Upper lobe of left lung (tissue), 6 donors: Measurements from ENCODE around the gene PTPN2. TPM values are rescaled to one million over a fixed set of nuclear protein-coding genes. Genes with fewer than 3 reads are reported as not detected.

Source experiments
- ATAC-seq, 2 donors: fragments of 200-7000 bp; cut with Tn5 transposase; one replicate each; pipeline ENCODE4 v1.9.1; 2022; ENCODE audit warnings: mild to moderate bottlenecking in 2 of 2, moderate library complexity in 2 of 2; ENCODE audit not compliant: low FRiP score in 2 of 2
- DNase-seq, 2 donors: peaks; one replicate each; pipeline ENCODE4 v3.0.0-alpha.2; 2019 to 2020
- H3K27ac ChIP-seq, 4 donors: fragments of 200-600 bp; sonication (generic); one replicate each; pipeline ENCODE4 v1.5.1; 2016 to 2019
- H3K27me3 ChIP-seq, 4 donors: fragments of 200-600 bp; sonication (generic); one replicate each; pipeline ENCODE4 v1.5.1; 2017 to 2019
- H3K36me3 ChIP-seq, 4 donors: fragments of 200-600 bp; sonication (generic); one replicate each; pipeline ENCODE4 v1.5.1; 2016 to 2019
- H3K4me1 ChIP-seq, 4 donors: fragments of 200-600 bp; sonication (generic); one replicate each; pipeline ENCODE4 v1.5.1; 2018 to 2019
- H3K4me3 ChIP-seq, 4 donors: fragments of 200-600 bp; sonication (generic); one replicate each; pipeline ENCODE4 v1.5.1; 2017 to 2019; ENCODE audit warnings: mild to moderate bottlenecking in 2 of 4, moderate library complexity in 1 of 4
- H3K9me3 ChIP-seq, 4 donors: fragments of 200-600 bp; sonication (generic); one replicate each; pipeline ENCODE4 v1.5.1; 2018 to 2019
- CTCF ChIP-seq, 6 experiments: fragments of 450-650 bp in 4 of 6; fragments of 200-600 bp in 2 of 6; sonication (generic) in 2 of 6; IDR thresholded peaks; one replicate each; pipeline ENCODE4 v1.5.1; 2016 to 2019; ENCODE audit warnings: antibody characterized with exemption in 6 of 6
- EP300 ChIP-seq, 4 donors: sonication (generic); formaldehyde crosslinking; IDR thresholded peaks; one replicate each; pipeline ENCODE4 v1.5.1; 2017; ENCODE audit warnings: antibody characterized with exemption in 4 of 4, control low read depth in 2 of 4
- POLR2A ChIP-seq, 4 donors: fragments of 450-650 bp; IDR thresholded peaks; one replicate each; pipeline ENCODE4 v1.5.1; 2016 to 2017; ENCODE audit warnings: antibody characterized with exemption in 4 of 4, mild to moderate bottlenecking in 2 of 4
- POLR2AphosphoS5 ChIP-seq, 2 donors: sonication (generic); formaldehyde crosslinking; IDR thresholded peaks; one replicate each; pipeline ENCODE4 v1.5.1; 2017; ENCODE audit warnings: antibody characterized with exemption in 2 of 2
- WGBS, 2 donors: methylation state at CpG; one replicate each; pipeline ENCODE4 v1.1.5; 2017 to 2018; 5-methylcytosine and 5-hydroxymethylcytosine counted together
- total RNA-seq, 6 donors: library from RNA; depleted of rRNA in 4 of 6; stranded (reverse); fragments of >200 nt in 4 of 6; gene quantifications; one replicate each; pipeline versions ENCODE4 v1.1.0 to v1.2.1, GENCODE V29; 2016 to 2021
- donor health status: DM: no; HTN: no; CAD: no; lungs with moderate emphysema.
- donor health status: DM: no; HTN: yes; CAD: no; lungs with severe emphysema.

The PTPN2 gene
- total RNA-seq, 6 donors from 2014 or later = 31.9 to 119 (median 54.0) TPM

GRCh38 chr18:12861637-12862036 lies 22.4 kb downstream of the PTPN2 start:
- 93 to 97% methylated on average over 1 of the region's 1 CpG for WGBS, 2 donors
- H3K9me3 ChIP-seq = no peaks in the 10 kb centered on the region
- no peak for ATAC-seq
- peaks cover 0 to 6% (median 0%) of the 10 kb centered on the region in 4 donors for H3K36me3 ChIP-seq
- H3K27me3 ChIP-seq = no peaks in the 10 kb centered on the region
- no peak for DNase-seq
- no peak overlapping the region for H3K4me3 ChIP-seq
- H3K27ac ChIP-seq = peak overlapping the region in 1 of 4 donors; percentile 30
- peaks cover 13 to 29% (median 19%) of the 10 kb centered on the region in 4 donors for H3K4me1 ChIP-seq
- no peak for TF ChIP-seq EP300 (IDR thresholded peaks at IDR 0.05)

GRCh38 chr18:12860530-12860929 lies 23.5 kb downstream of the PTPN2 start:
- WGBS, 2 donors = 94 to 98% methylated on average over 7 to 11 of the region's 11 CpGs
- ATAC-seq (no peak), DNase-seq (no peak)
- Histone ChIP-seq H3K9me3 (no peaks in the 10 kb centered on the region), H3K27me3 (no peaks in the 10 kb centered on the region), H3K36me3 (peaks cover 0 to 15% (median 0%) of the 10 kb centered on the region in 4 donors), H3K27ac (no peak overlapping the region), H3K4me3 (no peak overlapping the region), H3K4me1 (peaks cover 13 to 29% (median 19%) of the 10 kb centered on the region in 4 donors)
- TF ChIP-seq CTCF (IDR thresholded peaks at IDR 0.05) (no peak), POLR2A (IDR thresholded peaks at IDR 0.05) (no peak), EP300 (IDR thresholded peaks at IDR 0.05) (no peak), POLR2AphosphoS5 (IDR thresholded peaks at IDR 0.05) (no peak)

GRCh38 chr18:12858991-12859390 lies 25.0 kb downstream of the PTPN2 start:
- Histone ChIP-seq H3K27me3 (no peaks in the 10 kb centered on the region), H3K27ac (no peak overlapping the region), H3K9me3 (no peaks in the 10 kb centered on the region), H3K4me3 (no peak overlapping the region), H3K36me3 (peaks cover 0 to 22% (median 0%) of the 10 kb centered on the region in 4 donors), H3K4me1 (peaks cover 9 to 20% (median 18%) of the 10 kb centered on the region in 4 donors)
- TF ChIP-seq POLR2A (IDR thresholded peaks at IDR 0.05) (no peak), EP300 (IDR thresholded peaks at IDR 0.05) (no peak), CTCF (IDR thresholded peaks at IDR 0.05) (no peak), POLR2AphosphoS5 (IDR thresholded peaks at IDR 0.05) (no peak)
- WGBS, 2 donors = 85 to 86% methylated on average over 5 of the region's 5 CpGs
- ATAC-seq (no peak), DNase-seq (no peak)

GRCh38 chr18:12857991-12858544 lies 26.0 kb downstream of the PTPN2 start:
- Histone ChIP-seq H3K9me3 (no peaks in the 10 kb centered on the region), H3K27ac (no peak overlapping the region), H3K4me3 (no peak overlapping the region), H3K27me3 (no peaks in the 10 kb centered on the region), H3K36me3 (peaks cover 0 to 26% (median 0%) of the 10 kb centered on the region in 4 donors), H3K4me1 (peaks cover under 1 to 16% (median 12%) of the 10 kb centered on the region in 4 donors)
- WGBS, 2 donors = 94 to 96% methylated on average over 4 of the region's 4 CpGs
- TF ChIP-seq CTCF (IDR thresholded peaks at IDR 0.05) (no peak), POLR2A (IDR thresholded peaks at IDR 0.05) (no peak), POLR2AphosphoS5 (IDR thresholded peaks at IDR 0.05) (no peak), EP300 (IDR thresholded peaks at IDR 0.05) (no peak)
- ATAC-seq = no peak
- no peak for DNase-seq

- no peaks in the 10 kb centered on the region for H3K9me3 ChIP-seq
- no peak overlapping the region for H3K4me3 ChIP-seq
- ATAC-seq (no peak), DNase-seq (no peak)
- H3K36me3 ChIP-seq = peaks cover 0 to 26% (median 0%) of the 10 kb centered on the region in 4 donors
- H3K27me3 ChIP-seq = no peaks in the 10 kb centered on the region
- H3K27ac ChIP-seq = no peak overlapping the region
- WGBS, 2 donors = 44 to 57% methylated on average over 6 of the region's 6 CpGs
- TF ChIP-seq CTCF (IDR thresholded peaks at IDR 0.05) (no peak), POLR2A (IDR thresholded peaks at IDR 0.05) (no peak), EP300 (IDR thresholded peaks at IDR 0.05) (no peak), POLR2AphosphoS5 (IDR thresholded peaks at IDR 0.05) (no peak)
- peaks cover 0 to 13% (median 6%) of the 10 kb centered on the region in 4 donors for H3K4me1 ChIP-seq
Observed at GRCh38 chr18:12857215-12857905, 26.7 kb downstream of the PTPN2 start.
